HS-5 (cell line): Measurements from ENCODE around the gene M1AP.

Experiments
- DNase-seq: peaks from one replicate; pipeline ENCODE4 v3.0.0-alpha.2; 2012; ENCODE audit warnings: low read depth

The M1AP gene

DNA sequence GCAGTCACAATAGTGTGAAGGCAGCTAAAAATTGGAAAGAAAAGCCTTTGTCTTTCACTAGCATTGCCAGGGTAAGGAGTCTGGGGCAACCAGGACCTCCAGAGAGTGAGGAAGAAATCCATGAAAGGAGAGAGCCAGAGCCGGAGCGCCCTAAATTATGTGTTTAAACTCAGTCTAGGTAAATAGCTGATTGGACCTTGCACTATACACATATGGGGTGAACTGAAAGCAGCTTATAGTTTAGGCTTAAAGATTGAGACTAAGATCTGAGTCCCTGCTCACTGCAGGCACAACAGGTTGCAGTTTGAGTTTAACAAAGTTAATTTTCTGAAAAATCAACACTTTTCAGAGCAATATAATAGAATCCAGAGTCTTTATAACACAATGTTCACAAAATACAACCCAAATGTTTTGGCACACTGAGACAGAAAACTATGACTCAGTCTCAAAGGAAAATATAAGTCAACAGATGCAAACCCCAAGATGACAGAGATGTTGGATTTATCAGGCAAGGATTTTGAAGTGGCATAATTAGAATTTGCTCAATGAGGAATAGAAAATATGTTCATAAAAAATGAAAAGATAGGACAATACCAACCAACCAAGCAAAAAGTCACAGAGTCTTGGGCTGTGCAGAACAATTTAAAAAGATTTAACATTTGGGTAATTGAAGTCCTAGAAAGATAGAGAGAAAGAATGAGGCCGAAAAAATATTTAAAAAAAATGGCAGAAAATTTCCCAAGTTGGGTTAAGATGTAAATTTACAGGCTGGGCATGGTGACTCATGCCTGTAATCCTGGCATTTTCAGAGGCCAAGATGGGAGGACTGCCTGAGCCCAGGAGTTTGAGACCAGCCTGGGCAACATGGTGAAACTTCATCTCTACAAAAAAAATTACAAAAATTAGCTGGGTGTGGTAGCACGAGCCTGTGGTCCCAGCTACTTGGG, 54.0 kb downstream of the M1AP start:
- no peak for DNase-seq

GRCh38 chr2:74588664-74589063, 59.5 kb downstream of the M1AP start:
- DNase-seq, result no peak

DNA sequence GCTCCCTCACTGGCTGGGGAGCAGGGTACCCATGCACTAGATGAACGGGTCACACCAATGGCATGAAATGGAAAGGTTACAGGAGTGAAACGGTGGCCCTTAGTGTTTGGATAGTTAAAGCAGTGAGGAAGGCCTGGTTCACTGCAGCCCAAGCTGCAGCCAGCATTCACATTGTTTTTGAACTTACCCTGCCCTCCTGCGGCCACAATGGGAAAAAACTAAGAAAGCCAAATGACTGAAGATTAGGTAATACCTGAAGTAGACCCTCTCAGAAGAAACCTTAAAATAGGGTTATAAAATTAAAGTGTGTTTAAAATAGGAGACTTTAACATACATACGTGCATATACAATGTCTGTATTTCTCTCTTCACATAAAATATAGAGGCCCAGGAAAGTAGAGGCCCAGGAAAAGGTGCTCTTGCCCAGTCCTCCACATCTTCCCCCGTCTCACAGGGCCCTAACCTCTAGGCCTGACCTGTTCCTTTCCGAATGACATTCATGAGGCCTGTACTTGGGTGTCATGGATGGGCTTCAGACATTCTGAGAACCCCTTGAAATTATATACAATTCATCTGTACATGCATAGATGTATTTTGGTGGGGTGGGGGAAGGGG, 60.4 kb downstream of the M1AP start:
- DNase-seq, result no peak

DNA sequence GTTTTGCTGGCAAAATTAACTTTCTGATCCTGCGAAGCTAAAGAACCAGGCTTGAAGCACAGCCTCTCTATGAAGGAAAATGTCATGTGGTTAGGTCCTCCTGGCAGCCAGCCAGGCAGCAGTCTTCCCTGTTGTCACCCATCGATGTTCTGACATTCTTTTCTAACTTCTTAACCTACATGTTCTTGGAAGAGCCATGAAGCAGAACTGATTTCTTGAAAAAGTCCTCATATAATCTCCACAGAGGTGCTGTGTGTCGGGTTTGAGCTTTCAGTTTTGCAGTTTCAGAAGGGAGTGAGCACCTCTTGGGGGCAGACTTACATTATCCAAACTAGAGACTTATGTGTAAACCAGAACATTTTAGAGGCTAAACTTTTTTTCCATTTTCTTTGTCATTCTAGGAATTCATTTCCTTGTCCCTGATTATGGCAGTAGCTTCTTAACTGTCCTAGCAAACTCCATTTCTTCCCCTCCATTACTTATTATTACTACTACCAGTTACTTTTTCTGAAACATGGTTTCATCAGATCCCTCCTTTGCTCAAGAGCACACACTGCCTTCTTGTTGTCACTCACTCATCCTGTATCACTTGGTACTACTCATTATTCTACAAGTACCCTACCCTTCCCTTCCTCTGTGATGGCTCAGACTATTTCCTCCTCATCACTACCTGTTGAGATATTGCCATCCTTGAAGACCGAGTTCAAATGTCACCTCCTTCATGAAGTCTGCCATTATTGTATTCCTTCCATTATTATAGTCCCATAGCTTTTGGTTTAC, 62.5 kb downstream of the M1AP start:
- DNase-seq, result no peak

DNA sequence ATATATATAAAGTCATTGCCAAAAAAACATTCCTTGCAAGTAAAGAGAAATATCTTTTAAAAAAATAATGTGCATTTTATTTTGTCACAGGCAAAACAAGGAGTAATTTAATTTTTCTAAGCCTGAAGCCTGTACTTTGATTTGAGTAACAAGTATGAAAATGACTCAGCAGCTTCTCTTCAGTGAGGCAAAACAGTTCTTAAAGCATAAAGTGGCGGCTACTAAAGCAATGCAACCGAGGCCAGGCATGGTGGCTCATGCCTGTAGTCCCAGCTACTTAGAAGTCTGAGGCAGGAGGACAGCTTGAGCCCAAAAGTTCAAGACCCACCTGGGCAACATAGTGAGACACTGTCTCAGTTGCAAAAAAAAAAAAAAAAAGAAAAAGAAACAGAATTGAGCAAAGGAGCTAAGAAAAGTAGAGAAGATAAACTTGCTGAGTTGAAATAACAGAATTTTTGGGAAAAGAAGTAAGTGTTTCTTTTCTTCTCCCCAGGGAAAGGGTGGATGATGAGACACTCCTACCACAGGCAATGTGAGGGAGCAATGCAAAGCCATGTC, 64.0 kb downstream of the M1AP start:
- DNase-seq, result no peak

- DNase-seq, result no peak
Observed at GRCh38 chr2:74583504-74583903, 64.6 kb downstream of the M1AP start.

DNA sequence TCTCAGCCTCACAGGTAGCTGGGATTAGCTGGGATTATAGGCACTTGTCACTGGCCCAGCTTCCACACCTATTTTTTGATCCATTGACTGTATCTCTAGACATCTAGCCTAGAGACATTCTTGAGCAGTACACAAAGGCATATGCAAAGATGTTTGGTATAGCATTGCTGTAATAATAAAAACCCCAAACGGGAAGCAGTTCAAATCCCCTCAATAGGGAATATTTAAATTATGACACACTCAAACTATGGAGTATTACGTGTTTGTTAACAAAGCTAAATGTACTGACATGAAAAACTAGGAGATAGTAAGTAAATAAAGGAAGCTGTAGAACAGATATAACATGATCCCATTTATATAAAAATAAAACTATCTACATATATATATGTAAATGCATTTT, 65.9 kb downstream of the M1AP start:
- DNase-seq, result no peak

- no peak for DNase-seq
Observed at GRCh38 chr2:74581463-74581862, 66.7 kb downstream of the M1AP start.

DNA sequence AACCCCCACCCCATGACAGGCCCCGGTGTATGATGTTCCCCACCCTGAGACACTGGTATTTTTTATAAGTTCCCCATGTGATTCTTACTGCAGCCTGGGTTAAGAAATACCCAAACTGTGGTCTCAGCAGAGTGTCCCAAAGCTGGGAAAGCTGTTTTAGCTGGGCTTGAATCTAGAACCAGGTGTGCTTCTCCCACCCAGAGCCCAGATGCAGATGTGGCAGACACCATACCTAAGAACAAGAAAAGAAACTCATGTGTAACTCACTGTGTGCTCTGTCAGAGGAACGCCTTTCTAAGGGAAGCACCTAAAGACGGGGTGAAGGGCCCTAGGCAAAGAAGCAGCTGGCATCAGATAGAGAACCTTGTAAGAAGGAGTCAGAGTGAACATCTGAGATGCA, 69.7 kb downstream of the M1AP start:
- no peak for DNase-seq

DNA sequence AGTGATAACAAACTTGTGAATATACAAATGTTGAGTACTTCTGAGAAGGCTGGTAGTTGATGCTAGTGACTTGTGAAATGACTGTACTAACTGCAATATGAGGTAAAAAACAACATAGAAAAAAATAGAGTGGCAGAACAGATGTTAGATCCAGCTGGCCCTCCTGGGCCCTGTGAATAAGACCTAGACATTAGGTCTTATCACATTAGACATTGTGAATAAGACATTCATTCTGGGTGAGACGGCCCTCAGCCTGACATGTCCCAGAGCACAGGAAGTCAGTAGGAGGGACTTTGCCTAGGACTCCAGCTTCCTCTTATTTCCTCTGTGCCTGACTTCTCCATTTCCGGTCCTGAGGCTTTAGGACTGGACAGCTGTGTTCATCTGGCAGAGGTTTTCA, 70.7 kb downstream of the M1AP start:
- DNase-seq, result no peak

DNA sequence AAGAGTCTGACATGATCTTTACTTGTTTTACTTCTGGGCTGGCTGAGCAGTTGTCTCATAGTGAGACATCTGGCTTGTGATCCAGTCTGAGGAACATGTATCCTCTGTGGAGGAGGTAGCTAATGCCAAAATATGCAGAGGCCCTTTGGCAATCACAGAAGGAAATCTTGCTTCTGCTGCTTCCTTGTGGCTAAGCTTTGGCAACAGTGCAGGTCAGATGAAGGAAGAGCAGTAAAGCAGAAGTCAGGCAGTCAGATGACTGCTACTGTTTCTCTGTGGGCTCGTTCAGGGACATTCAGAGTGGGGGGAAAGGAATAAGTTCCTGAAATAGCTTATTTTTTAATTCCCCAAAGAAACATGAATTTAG, 71.3 kb downstream of the M1AP start:
- no peak for DNase-seq

GRCh38 chr2:74576211-74576862, 71.8 kb downstream of the M1AP start:
- DNase-seq, result no peak

GRCh38 chr2:74575320-74575719, 72.8 kb downstream of the M1AP start:
- DNase-seq, result no peak

DNA sequence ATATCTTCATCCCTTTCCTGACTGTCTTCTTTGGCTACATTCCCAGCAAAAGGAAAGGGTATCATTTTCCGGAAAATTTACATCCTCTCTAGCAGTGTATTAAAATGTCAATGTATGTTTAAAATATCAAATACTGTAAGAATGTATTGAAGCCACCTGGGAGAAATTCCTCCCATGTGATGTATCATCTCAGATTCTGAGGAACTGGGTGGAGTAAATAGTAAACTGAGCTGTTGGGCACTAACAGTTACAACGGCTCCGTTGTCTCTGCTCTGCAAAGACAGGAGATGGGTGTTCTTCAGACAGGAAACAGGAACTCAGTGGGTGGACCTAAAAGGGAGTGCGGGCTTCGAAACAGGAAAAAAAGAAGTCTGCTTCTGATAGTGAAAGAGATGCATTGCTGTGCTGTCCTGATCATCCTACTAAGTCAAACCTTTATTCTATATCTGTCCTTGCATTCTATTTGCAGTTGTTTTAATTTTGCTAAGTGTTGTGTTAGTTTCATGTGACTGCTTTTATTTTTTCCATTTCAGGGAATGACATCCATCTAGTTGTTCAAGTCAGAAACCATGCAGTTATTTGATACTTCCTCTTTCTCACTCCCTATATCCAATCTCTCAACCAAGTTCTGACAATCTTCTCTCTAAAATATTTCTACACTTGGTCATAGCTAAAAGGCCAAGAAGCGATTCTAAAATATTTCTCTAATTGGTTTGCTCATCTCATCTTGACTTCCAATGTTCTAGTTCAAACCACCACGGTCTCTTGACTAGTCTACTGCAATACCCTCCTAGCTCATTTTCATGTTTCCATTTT, 74.2 kb downstream of the M1AP start:
- peak; percentile 82 for DNase-seq

DNA sequence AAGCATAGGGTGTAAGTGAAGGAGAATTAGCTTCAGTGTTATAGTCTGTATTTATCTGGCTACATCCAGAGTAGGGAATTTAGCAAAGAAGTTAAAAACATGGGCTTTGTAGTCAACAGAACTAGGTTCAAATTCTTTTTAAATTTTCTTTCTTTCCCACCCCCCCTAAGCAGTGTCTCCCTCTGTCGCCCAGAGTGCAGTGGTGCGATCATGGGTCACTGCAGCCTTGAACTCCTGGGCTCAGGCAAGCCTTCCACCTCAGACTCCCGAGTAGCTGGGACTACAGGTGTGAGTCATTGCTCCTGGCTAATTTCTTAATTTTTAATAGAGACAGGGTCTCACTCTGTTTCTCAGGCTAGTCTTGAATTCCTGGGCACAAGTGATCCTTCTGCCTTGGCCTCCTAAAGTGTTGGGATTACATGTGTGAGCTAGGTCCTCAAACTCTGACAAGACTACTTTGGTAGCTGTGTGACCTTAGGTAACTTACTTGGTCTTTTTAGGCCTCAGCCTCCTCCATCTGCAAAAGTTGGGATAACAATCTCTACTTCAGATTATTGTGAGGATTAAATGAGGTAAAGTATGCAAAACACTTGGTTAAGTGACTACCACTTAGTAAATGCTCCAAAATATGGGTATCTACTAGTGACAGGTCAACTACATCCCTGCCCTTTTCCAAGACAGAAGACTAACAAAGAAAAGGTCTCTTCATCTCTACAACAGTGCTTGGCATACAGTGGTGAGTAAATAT, 75.8 kb downstream of the M1AP start:
- no peak for DNase-seq

DNA sequence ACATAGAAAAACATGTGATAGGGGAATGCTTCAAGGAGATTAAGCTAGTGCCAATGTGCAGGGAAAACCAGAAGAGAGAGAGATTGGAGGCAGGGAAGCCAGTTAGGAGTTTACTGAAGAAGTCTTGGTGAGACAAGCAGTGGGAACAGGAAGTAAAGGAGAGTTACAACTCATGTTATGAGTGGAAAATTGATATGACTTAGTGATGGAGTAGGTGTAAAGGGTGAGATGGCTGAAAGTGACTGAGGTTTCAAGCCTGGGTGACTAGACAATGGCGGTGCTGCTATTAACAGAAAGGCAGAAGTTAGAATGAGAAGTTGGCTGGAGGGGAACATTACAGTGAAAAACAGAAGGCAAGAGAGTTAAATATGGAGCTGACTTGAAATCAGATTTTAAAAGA, 77.1 kb downstream of the M1AP start:
- no peak for DNase-seq

DNA sequence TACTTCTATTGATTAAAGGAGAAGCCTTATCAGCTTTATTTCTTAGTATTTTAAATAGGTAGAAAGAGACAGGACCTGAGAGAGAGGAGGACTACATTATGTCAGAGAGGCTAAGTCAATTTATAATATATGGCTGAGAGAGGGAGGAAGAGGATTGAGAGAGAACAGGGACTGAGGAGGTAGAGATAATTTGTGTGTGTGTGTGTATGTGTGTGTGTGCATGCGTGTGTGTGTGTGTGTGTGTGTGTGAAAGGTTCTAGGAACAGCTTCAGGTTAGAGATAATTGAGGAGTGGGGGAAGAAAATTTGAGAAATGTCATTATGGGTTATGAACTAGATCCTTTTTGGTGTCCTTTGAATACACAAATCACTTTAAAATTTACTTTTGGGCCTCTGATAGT, 78.4 kb downstream of the M1AP start:
- DNase-seq, result no peak

DNA sequence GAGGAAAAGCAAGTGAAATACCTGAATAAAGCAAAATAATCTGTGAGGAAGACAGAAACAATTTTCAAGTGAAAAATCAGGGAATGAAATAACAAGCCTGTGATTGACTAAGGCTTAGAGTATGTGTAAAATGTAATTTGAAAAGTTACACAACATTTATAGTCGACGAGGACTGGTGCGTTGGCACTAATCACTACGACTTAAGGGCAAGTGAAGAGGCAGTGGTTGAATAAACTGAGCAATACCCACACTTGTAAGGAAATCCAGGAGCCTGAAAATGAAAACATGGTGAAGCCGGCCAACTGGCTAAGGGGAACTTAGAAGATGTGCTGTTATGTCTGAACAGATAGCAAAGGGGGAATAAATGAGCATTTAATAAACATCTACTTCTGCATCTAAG, 80.2 kb downstream of the M1AP start:
- peak; percentile 91 for DNase-seq

DNA sequence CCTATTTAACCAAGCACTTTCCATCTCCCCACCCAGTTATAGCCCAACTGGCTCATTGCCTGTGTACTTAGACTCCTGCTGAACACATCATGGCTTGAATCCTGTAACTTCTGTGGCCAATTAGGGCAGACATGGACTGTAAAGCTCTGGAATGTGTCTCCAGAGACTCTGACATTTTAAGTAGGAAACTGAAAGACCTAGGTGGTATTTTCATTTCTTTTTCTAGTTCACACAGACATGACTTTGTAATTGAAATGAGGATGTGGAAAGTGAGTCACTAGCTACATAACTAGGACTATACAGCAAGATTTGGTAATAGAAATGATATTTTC, 81.4 kb downstream of the M1AP start:
- peak; percentile 89 for DNase-seq

- DNase-seq, result no peak
Observed at GRCh38 chr2:74566076-74566753, 81.9 kb downstream of the M1AP start.
